WTC11 (cell line): ENCODE results near the gene LTBP1. TPM values are rescaled to one million over a fixed set of nuclear protein-coding genes. Genes with fewer than 3 reads are reported as not detected.
A peak's percentile ranks its signal among the peaks of the same experiment; 100 is the strongest.
"Not testable (repeated sequence)": the region's sequence is repeated elsewhere in the genome, so short reads cannot be mapped to it uniquely, and the experiment has no call there.

Experiments used
- ATAC-seq: fragments of 200-7000 bp; cut with Tn5 transposase; 2 replicates; pipeline ENCODE4 v1.10.0; 2021; ENCODE audit warnings: mild to moderate bottlenecking, moderate library complexity
- CTCF ChIA-PET: fragments of 300-600 bp; sonication (Branson Sonifier 250); formaldehyde crosslinking; loops from one replicate; lab custom pipeline; 2021; ENCODE audit warnings: antibody characterized with exemption; lab: Charles Lee
- POLR2A ChIA-PET: fragments of 350-600 bp; sonication (Branson Sonifier 250); formaldehyde crosslinking; loops from one replicate; lab custom pipeline; 2021; ENCODE audit warnings: antibody characterized with exemption; lab: Charles Lee
- DNase-seq: peaks from one replicate; pipeline ENCODE4 v3.0.0; 2021; ENCODE audit warnings: low spot score
- H3K27ac Mint-ChIP-seq: 2 replicates; pipeline ENCODE4 v1.8.0; 2021; ENCODE audit warnings: mixed read lengths
- H3K27me3 Mint-ChIP-seq: 2 replicates; pipeline ENCODE4 v1.8.0; 2021; ENCODE audit warnings: low read depth, mild to moderate bottlenecking, moderate library complexity, mixed read lengths
- H3K36me3 Mint-ChIP-seq: 2 replicates; pipeline ENCODE4 v1.8.0; 2021; ENCODE audit warnings: mixed read lengths
- H3K4me1 Mint-ChIP-seq: 2 replicates; pipeline ENCODE4 v1.8.0; 2022; ENCODE audit warnings: mixed read lengths
- H3K4me3 Mint-ChIP-seq: 2 replicates; pipeline ENCODE4 v1.8.0; 2021; ENCODE audit warnings: mild to moderate bottlenecking, moderate library complexity, mixed read lengths
- H3K9me3 Mint-ChIP-seq: 2 replicates; pipeline ENCODE4 v1.8.0; 2021; ENCODE audit warnings: mixed read lengths
- ATF1 ChIP-seq: sonication (generic); formaldehyde crosslinking; IDR thresholded peaks from 2 replicates; pipeline ENCODE4 v1.8.1; 2023; ENCODE audit warnings: mild to moderate bottlenecking, moderate library complexity, missing genetic modification reagents
- CBFB ChIP-seq: sonication (generic); formaldehyde crosslinking; IDR thresholded peaks from 2 replicates; pipeline ENCODE4 v1.8.1; 2022; ENCODE audit warnings: mild to moderate bottlenecking, low read depth, missing genetic modification reagents
- CREB1 ChIP-seq: sonication (generic); formaldehyde crosslinking; IDR thresholded peaks from 2 replicates; pipeline ENCODE4 v1.8.0; 2023; ENCODE audit warnings: mild to moderate bottlenecking, missing genetic modification reagents
- EMX1 ChIP-seq: fragments of 250-450 bp; sonication (Bioruptor Pico); IDR thresholded peaks from 2 replicates; pipeline ENCODE4 v1.8.0; 2021; ENCODE audit warnings: mild to moderate bottlenecking
- ETV6 ChIP-seq: sonication (generic); formaldehyde crosslinking; IDR thresholded peaks from 2 replicates; pipeline ENCODE4 v1.8.1; 2022; ENCODE audit warnings: mild to moderate bottlenecking, missing genetic modification reagents
- FOXJ3 ChIP-seq: sonication (generic); formaldehyde crosslinking; IDR thresholded peaks from 2 replicates; pipeline ENCODE4 v1.9.0; 2021; ENCODE audit warnings: missing genetic modification reagents, mild to moderate bottlenecking, borderline replicate concordance
- GABPB1 ChIP-seq: sonication (generic); formaldehyde crosslinking; IDR thresholded peaks from 2 replicates; pipeline ENCODE4 v1.8.1; 2023; ENCODE audit warnings: mild to moderate bottlenecking, missing genetic modification reagents
- MYBL2 ChIP-seq: sonication (generic); formaldehyde crosslinking; IDR thresholded peaks from 2 replicates; pipeline ENCODE4 v1.8.1; 2023; ENCODE audit warnings: mild to moderate bottlenecking, moderate library complexity, missing genetic modification reagents
- NR2C2 ChIP-seq: sonication (generic); formaldehyde crosslinking; IDR thresholded peaks from 2 replicates; pipeline ENCODE4 v1.8.0; 2022; ENCODE audit warnings: mild to moderate bottlenecking, missing genetic modification reagents
- ZNF121 ChIP-seq: sonication (generic); formaldehyde crosslinking; IDR thresholded peaks from 2 replicates; pipeline ENCODE4 v1.8.0; 2023; ENCODE audit warnings: missing genetic modification reagents
- ZNF138 ChIP-seq: sonication (generic); formaldehyde crosslinking; conservative IDR thresholded peaks from 2 replicates; pipeline ENCODE4 v1.8.1; 2022; ENCODE audit warnings: mild to moderate bottlenecking, moderate library complexity, missing genetic modification reagents
- ZNF396 ChIP-seq: fragments of 250-450 bp; sonication (Bioruptor Pico); IDR thresholded peaks from 2 replicates; pipeline ENCODE4 v1.8.0; 2021; ENCODE audit warnings: mild to moderate bottlenecking, moderate library complexity, borderline replicate concordance
- total RNA-seq: library from RNA; stranded (reverse); gene quantifications from 3 replicates; pipeline ENCODE4 v1.2.3, GENCODE V29; 2021
- TF ChIP-seq, protein P1 (sequence below): sonication (generic); formaldehyde crosslinking; IDR thresholded peaks from 2 replicates; pipeline ENCODE4 v1.8.0; 2022; ENCODE audit warnings: mild to moderate bottlenecking, missing genetic modification reagents
- TF ChIP-seq, protein P2 (sequence below): sonication (generic); formaldehyde crosslinking; IDR thresholded peaks from 2 replicates; pipeline ENCODE4 v1.8.0; 2023; ENCODE audit warnings: missing genetic modification reagents, mild to moderate bottlenecking, borderline replicate concordance
- TF ChIP-seq, protein P3 (sequence below): sonication (generic); formaldehyde crosslinking; IDR thresholded peaks from 2 replicates; pipeline ENCODE4 v1.8.1; 2023; ENCODE audit warnings: mild to moderate bottlenecking, moderate library complexity, missing genetic modification reagents

Gene LTBP1
- total RNA-seq, 1 experiment from 2014 or later = 33.6 TPM

DNA sequence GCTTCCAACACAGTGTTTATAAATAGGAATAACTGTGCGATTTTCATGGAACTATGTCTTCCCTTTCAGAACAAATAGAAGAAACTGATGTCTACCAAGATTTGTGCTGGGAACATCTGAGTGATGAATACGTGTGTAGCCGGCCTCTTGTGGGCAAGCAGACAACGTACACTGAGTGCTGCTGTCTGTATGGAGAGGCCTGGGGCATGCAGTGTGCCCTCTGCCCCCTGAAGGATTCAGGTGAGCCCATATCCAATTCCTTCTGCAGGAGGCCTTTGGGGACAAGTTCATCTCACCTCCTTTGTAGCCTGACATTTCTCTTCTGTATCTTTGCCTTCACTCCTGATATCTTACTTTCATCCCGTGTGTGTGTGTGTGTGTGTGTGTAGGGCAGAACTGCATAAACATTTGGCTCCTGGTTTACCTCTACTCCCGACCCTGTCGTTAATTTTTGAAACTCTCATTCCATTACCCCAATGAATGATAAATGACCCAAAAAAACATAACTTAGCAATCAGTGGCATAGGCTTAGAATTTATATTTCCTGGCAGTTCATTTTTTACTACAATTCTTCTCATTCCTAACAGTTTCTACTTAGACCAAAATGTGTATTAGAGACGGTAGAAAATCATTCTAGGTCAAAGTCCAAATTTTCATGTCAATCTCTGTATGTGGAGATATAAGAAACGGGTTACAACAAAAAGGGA, 418.7 kb downstream of the LTBP1 start (continued):
- TF ChIP-seq, protein P1, sequence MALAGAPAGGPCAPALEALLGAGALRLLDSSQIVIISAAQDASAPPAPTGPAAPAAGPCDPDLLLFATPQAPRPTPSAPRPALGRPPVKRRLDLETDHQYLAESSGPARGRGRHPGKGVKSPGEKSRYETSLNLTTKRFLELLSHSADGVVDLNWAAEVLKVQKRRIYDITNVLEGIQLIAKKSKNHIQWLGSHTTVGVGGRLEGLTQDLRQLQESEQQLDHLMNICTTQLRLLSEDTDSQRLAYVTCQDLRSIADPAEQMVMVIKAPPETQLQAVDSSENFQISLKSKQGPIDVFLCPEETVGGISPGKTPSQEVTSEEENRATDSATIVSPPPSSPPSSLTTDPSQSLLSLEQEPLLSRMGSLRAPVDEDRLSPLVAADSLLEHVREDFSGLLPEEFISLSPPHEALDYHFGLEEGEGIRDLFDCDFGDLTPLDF = no peak
- TF ChIP-seq, protein P2, sequence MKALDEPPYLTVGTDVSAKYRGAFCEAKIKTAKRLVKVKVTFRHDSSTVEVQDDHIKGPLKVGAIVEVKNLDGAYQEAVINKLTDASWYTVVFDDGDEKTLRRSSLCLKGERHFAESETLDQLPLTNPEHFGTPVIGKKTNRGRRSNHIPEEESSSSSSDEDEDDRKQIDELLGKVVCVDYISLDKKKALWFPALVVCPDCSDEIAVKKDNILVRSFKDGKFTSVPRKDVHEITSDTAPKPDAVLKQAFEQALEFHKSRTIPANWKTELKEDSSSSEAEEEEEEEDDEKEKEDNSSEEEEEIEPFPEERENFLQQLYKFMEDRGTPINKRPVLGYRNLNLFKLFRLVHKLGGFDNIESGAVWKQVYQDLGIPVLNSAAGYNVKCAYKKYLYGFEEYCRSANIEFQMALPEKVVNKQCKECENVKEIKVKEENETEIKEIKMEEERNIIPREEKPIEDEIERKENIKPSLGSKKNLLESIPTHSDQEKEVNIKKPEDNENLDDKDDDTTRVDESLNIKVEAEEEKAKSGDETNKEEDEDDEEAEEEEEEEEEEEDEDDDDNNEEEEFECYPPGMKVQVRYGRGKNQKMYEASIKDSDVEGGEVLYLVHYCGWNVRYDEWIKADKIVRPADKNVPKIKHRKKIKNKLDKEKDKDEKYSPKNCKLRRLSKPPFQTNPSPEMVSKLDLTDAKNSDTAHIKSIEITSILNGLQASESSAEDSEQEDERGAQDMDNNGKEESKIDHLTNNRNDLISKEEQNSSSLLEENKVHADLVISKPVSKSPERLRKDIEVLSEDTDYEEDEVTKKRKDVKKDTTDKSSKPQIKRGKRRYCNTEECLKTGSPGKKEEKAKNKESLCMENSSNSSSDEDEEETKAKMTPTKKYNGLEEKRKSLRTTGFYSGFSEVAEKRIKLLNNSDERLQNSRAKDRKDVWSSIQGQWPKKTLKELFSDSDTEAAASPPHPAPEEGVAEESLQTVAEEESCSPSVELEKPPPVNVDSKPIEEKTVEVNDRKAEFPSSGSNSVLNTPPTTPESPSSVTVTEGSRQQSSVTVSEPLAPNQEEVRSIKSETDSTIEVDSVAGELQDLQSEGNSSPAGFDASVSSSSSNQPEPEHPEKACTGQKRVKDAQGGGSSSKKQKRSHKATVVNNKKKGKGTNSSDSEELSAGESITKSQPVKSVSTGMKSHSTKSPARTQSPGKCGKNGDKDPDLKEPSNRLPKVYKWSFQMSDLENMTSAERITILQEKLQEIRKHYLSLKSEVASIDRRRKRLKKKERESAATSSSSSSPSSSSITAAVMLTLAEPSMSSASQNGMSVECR (CRISPR knock-in tag) = no peak
- no peak for TF ChIP-seq NR2C2 (CRISPR knock-in tag)
- TF ChIP-seq MYBL2 (CRISPR knock-in tag) = no peak
- no peak for TF ChIP-seq CREB1 (CRISPR knock-in tag)
- no peak for TF ChIP-seq FOXJ3 (CRISPR knock-in tag)
- TF ChIP-seq ATF1 (CRISPR knock-in tag) = no peak
- TF ChIP-seq GABPB1 (CRISPR knock-in tag) = no peak

DNA sequence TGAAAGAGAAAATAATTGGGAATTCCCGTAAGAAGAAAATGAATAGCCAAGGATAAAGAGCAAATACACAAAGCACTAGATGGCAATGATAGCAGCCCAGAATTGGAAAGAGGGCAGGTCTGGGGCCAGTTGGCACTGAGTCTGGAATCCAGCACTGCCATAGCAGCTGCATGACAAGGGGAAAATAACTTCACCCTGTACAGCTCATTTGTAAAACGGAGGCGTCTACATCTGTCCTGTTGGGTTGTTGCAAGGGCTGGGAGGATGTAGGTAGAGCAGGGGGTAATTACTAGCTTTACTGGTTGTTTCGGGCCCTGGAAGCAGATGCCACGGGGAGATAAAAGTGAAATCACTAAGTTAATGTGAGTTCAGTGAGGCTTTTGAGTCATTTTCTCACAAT, 419.7 kb downstream of the LTBP1 start:
- Mint-ChIP-seq H3K9me3 (no peaks in the 10 kb centered on the region), H3K36me3 (no peaks in the 10 kb centered on the region), H3K4me3 (no peak overlapping the region), H3K27me3 (no peaks in the 10 kb centered on the region), H3K4me1 (peaks cover 11% of the 10 kb centered on the region), H3K27ac (no peak overlapping the region)
- ATAC-seq (no peak), DNase-seq (no peak)
- ChIA-PET POLR2A (no interaction called here), CTCF (interaction anchor here (1.2 kb wide), 1 partner anchor 12 kb away, joined by 3 read pairs; no protein-coding TSS in a partner anchor)
- no peak for TF ChIP-seq EMX1 (CRISPR knock-in tag)
- no peak for TF ChIP-seq FOXJ3 (CRISPR knock-in tag)
- TF ChIP-seq CBFB (CRISPR knock-in tag) = no peak
- TF ChIP-seq, protein P3, sequence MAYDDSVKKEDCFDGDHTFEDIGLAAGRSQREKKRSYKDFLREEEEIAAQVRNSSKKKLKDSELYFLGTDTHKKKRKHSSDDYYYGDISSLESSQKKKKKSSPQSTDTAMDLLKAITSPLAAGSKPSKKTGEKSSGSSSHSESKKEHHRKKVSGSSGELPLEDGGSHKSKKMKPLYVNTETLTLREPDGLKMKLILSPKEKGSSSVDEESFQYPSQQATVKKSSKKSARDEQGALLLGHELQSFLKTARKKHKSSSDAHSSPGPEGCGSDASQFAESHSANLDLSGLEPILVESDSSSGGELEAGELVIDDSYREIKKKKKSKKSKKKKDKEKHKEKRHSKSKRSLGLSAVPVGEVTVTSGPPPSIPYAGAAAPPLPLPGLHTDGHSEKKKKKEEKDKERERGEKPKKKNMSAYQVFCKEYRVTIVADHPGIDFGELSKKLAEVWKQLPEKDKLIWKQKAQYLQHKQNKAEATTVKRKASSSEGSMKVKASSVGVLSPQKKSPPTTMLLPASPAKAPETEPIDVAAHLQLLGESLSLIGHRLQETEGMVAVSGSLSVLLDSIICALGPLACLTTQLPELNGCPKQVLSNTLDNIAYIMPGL (CRISPR knock-in tag) = no peak
- TF ChIP-seq ZNF138 (CRISPR knock-in tag) = no peak
- TF ChIP-seq ZNF121 = no peak
- TF ChIP-seq ZNF396 = no peak
- TF ChIP-seq ETV6 = no peak

DNA sequence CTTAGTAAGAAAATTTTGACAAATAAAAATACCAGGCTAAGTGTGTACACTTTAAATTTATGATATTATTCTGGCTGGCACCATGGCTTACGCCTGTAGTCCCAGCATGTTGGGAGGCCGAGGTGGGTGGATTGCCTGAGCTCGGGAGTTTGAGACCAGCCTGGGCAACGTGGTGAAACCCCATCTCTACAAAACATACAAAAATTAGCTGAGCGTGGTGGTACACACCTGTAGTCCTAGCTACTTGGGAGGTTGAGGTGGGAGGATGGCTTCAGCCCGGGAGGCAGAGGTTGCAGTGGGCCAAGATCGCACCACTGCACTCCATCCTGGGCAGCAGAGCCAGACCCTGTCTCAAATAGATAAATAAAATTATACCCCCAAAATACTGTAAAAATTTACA, 421.8 kb downstream of the LTBP1 start:
- 0 out of 2 replicates have a peak, but pooled peaks have one; percentile 43 for TF ChIP-seq ZNF121
- H3K4me3 Mint-ChIP-seq, POLR2A ChIA-PET, H3K27me3 Mint-ChIP-seq, H3K9me3 Mint-ChIP-seq, DNase-seq, ATAC-seq, H3K36me3 Mint-ChIP-seq, H3K27ac Mint-ChIP-seq: not testable (repeated sequence)
- H3K4me1 Mint-ChIP-seq = peaks cover 11% of the 10 kb centered on the region
- CTCF ChIA-PET = interaction anchor here (0.6 kb wide), 1 partner anchor 16 kb away, joined by 3 read pairs; no protein-coding TSS in a partner anchor
